Measurements from ENCODE around the gene RNASE4. TPM values are rescaled to one million over a fixed set of nuclear protein-coding genes. Genes with fewer than 3 reads are reported as not detected.
"Not testable (repeated sequence)": the region's sequence is repeated elsewhere in the genome, so short reads cannot be mapped to it uniquely, and the experiment has no call there.

Gene RNASE4
- total RNA-seq, 2 donors from 2014 or later = 71.6 to 150 TPM

DNA sequence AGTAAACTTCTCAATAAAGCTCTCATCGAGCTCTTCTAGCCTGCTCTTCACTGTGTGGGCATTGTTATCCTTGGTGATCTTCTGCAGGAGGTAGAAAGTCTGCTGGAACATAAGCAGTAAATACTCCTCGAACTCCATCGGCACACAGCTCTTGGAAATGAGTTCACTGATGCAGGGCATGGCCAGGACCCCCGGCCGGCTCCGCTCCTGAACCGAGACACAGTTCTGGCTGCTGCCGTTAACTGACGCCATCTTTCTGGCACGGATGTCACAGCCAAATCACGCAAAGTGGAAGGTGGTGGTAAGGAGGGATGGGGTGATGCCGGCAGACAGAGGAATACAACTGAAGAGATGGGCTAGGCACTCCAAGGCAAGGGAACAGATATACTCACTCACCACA, 37.7 kb downstream of the RNASE4 start:
- H3K9me3 ChIP-seq = no peaks in the 10 kb centered on the region
- TF ChIP-seq POLR2AphosphoS5 (IDR thresholded peaks at IDR 0.05) (no peak), CTCF (IDR thresholded peaks at IDR 0.05) (no peak), POLR2A (IDR thresholded peaks at IDR 0.05) (no peak)
- H3K4me1 ChIP-seq (replicated peaks) = no peaks in the 10 kb centered on the region
- no peak overlapping the region for H3K4me3 ChIP-seq
- H3K27ac ChIP-seq = no peak overlapping the region
- no peaks in the 10 kb centered on the region for H3K36me3 ChIP-seq
- no peak for DNase-seq (ENCODE audit: low spot score)
- WGBS = 96% methylated on average over 12 of the region's 12 CpGs
- intact Hi-C loops (cut with DNase I) = no loop called here
- H3K27me3 ChIP-seq (replicated peaks; ENCODE audit: insufficient read depth) = no peaks in the 10 kb centered on the region

DNA sequence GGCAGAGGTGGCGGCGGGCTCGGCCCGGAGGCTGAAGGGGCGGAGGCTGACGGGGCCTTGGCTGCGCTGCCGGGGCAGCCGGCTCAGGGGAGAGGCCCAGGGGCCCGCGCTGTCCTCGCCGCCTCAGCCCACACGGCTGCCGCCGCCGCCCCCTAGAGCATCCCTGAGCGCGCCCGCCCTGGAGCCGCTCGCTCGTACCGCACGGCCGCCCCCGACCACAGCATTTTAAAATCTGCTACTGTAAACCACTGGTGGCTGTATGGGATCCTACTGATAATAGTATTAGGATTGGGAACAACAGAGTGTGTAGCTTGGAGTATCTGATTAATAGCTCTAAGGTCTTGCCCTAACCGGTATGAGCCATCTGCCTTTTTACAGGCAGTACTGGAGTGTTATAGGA, 39.1 kb downstream of the RNASE4 start:
- TF ChIP-seq POLR2A (IDR thresholded peaks at IDR 0.05) (no peak), POLR2AphosphoS5 (IDR thresholded peaks at IDR 0.05) (no peak), CTCF (IDR thresholded peaks at IDR 0.05) (no peak)
- H3K36me3 ChIP-seq = no peaks in the 10 kb centered on the region
- no peaks in the 10 kb centered on the region for H3K9me3 ChIP-seq
- 49% methylated on average over 28 of the region's 28 CpGs for WGBS
- intact Hi-C loops (cut with DNase I) = no loop called here
- DNase-seq (ENCODE audit: low spot score) = no peak
- H3K4me1 ChIP-seq (replicated peaks) = no peaks in the 10 kb centered on the region
- H3K4me3 ChIP-seq = no peak overlapping the region
- no peak overlapping the region for H3K27ac ChIP-seq
- no peaks in the 10 kb centered on the region for H3K27me3 ChIP-seq (replicated peaks; ENCODE audit: insufficient read depth)

DNA sequence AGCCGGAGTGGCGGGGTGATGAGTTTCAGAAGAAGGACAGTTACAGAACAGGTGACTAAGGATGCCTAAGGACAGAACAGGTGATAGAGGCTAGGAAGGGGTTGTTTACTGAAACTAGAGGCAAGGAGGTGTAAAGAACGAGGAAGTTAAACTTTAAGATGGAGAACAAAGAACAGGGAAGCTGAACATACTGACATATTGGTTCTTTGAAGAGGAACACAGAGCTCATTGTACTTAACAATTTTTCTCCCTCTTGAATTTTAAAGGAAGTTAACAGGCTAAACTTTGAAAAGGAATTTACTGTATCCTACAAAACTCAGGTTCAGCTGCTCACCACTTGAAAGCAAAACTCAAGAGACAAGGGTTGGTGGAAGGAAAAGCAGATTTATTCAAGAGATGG, 41.8 kb downstream of the RNASE4 start:
- H3K4me3 ChIP-seq; DNase-seq (ENCODE audit: low spot score); H3K9me3 ChIP-seq; intact Hi-C loops (cut with DNase I); H3K27me3 ChIP-seq (replicated peaks; ENCODE audit: insufficient read depth); H3K27ac ChIP-seq; H3K36me3 ChIP-seq; H3K4me1 ChIP-seq (replicated peaks): not testable (repeated sequence)
- WGBS = 78% methylated on average over 3 of the region's 3 CpGs

DNA sequence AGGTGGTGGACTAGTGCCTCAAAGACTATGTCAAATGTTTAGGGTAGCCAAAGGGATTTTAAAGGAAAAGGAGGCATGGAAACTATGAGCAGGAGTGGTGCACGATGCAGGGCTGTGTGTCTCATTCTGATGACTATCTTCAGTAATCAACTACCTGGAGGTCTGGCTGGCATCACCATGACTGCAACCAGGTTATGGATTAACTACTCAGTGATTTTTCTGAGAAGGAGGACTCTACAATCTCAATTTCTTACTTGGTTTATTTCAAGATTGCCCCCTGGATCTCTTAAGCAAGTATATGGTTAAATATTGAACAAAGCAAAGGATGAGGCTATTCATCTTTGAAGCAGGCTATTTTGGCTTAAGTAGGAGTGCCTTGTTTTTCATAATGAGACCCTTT, 42.2 kb downstream of the RNASE4 start:
- H3K27ac ChIP-seq = no peak overlapping the region
- no peak for DNase-seq (ENCODE audit: low spot score)
- intact Hi-C loops (cut with DNase I) = no loop called here
- no peak overlapping the region for H3K4me3 ChIP-seq
- no peaks in the 10 kb centered on the region for H3K4me1 ChIP-seq (replicated peaks)
- H3K27me3 ChIP-seq (replicated peaks; ENCODE audit: insufficient read depth) = no peaks in the 10 kb centered on the region
- TF ChIP-seq POLR2AphosphoS5 (IDR thresholded peaks at IDR 0.05) (no peak), POLR2A (IDR thresholded peaks at IDR 0.05) (no peak), CTCF (IDR thresholded peaks at IDR 0.05) (no peak)
- WGBS = 50% methylated on average over 1 of the region's 1 CpG
- no peaks in the 10 kb centered on the region for H3K36me3 ChIP-seq
- no peaks in the 10 kb centered on the region for H3K9me3 ChIP-seq

DNA sequence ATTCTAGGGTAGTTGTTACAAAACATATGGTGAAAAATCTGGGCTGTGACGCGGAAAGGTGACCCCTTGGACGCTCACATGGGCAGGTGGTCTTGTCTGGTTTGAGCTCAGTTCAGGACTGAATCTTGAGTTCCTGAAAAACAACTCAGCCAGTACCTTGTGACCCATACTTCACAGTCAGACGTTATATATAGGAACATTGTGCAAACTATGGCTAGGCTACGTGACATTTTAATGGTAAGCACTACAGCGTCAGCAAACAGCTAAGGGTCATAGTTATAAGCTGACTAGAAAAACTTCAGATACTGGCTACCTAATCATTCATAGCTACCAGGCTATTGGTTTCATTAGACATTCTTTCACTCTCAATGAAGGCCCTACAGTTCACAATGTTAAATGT, 46.5 kb downstream of the RNASE4 start:
- Histone ChIP-seq H3K4me1 (replicated peaks) (no peaks in the 10 kb centered on the region), H3K27ac (no peak overlapping the region), H3K9me3 (no peaks in the 10 kb centered on the region), H3K27me3 (replicated peaks; ENCODE audit: insufficient read depth) (no peaks in the 10 kb centered on the region), H3K36me3 (no peaks in the 10 kb centered on the region), H3K4me3 (no peak overlapping the region)
- intact Hi-C loops (cut with DNase I) = no loop called here
- WGBS = 84% methylated on average over 6 of the region's 6 CpGs
- TF ChIP-seq CTCF (IDR thresholded peaks at IDR 0.05) (no peak), POLR2AphosphoS5 (IDR thresholded peaks at IDR 0.05) (no peak), POLR2A (IDR thresholded peaks at IDR 0.05) (no peak)
- no peak for DNase-seq (ENCODE audit: low spot score)

All from prostate gland (tissue), 2 donors.